ENCODE data around the gene HMG20A.

HMG20A gene

GRCh38 chr15:77526595-77527163 lies 106.0 kb downstream of the HMG20A start:
- DNase-seq: no peak

- DNase-seq: no peak
These were observed 106.6 kb downstream of the HMG20A start for GRCh38 chr15:77527164-77527778.

DNA sequence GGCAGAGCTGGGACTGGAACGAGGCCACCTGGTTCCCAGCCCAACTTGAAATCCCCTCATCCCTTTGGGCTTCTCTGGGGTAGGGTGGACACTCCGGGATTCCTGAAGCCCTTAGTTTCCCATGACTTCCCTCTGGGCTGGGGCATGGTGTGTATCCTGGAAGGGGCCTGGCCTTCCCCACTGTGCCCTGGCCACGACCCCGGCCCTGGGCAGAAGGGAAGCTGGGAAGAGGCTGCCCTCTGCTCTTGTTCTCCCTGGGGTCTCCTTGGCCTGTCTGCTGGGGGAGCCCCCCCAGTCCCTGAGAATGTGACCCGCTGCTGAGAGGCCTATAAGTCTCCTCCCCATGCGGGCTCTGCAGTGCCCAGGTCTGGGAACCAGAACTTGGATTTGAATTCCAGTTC lies 107.1 kb downstream of the HMG20A start:
- DNase-seq: no peak

- no peak for DNase-seq
These were observed 107.7 kb downstream of the HMG20A start for GRCh38 chr15:77528290-77528967.

GRCh38 chr15:77528968-77529319 lies 108.3 kb downstream of the HMG20A start:
- no peak for DNase-seq

GRCh38 chr15:77529394-77530159 lies 108.9 kb downstream of the HMG20A start:
- no peak for DNase-seq

DNA sequence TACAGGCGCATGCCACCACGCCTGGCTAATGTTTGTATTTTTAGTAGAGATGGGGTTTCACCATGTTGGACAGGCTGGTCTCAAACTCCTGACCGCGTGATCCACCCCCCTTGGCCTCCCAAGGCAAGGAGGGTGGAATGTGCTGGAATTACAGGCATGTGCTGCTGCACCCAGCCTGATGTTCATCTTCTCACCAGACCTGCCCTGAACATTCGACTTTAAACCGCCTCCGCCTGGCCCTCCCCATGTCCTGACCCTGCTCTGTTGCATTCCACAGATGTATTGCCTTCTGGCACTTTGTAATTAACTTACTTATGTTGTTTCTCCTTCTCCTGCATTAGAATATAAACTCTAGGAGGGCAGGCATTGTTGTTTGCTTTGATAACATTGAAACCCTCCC lies 109.9 kb downstream of the HMG20A start:
- DNase-seq: no peak

DNA sequence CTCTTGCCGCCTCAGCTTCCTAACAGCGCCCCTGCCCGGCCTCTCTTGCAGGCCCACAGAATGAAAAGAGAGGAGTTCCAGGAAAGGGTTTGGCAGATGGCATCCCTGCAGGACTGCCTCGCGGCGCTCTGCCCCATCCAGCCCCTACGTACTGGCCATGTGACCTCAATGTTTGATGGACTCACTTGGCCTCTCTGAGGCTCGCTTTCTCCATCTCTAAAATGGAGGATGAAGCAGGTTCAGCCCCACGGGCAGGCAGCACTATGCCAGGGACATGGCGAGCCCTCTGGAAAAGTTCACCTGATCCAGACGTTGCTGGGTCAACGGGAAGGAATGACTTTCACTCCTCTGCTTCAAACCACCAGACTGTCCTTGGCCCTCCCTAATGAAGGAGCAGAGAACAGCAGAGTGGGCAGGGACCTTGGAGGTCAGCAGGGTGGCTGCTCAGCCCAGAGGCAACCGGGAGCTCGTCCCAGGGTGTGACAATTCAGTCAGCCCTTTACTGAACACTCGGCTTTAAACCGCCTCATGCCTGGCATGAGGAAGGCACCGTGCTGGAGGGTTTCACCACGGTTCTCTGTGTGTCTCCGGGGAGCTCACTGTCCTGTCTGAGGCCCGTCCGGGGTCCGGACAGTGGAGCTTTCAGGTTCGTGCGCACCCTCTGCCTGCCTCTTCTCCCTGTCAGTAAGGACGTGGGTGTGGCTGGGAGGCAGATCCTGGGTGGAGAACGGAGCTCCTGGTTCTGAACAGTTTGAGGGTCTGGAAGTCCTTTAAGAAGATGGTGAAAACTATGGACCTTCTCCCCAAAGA lies 110.7 kb downstream of the HMG20A start:
- DNase-seq: no peak

- no peak for DNase-seq
These were observed 111.5 kb downstream of the HMG20A start for GRCh38 chr15:77532067-77532710.

- DNase-seq: no peak
These were observed 112.2 kb downstream of the HMG20A start for GRCh38 chr15:77532846-77533245.

DNA sequence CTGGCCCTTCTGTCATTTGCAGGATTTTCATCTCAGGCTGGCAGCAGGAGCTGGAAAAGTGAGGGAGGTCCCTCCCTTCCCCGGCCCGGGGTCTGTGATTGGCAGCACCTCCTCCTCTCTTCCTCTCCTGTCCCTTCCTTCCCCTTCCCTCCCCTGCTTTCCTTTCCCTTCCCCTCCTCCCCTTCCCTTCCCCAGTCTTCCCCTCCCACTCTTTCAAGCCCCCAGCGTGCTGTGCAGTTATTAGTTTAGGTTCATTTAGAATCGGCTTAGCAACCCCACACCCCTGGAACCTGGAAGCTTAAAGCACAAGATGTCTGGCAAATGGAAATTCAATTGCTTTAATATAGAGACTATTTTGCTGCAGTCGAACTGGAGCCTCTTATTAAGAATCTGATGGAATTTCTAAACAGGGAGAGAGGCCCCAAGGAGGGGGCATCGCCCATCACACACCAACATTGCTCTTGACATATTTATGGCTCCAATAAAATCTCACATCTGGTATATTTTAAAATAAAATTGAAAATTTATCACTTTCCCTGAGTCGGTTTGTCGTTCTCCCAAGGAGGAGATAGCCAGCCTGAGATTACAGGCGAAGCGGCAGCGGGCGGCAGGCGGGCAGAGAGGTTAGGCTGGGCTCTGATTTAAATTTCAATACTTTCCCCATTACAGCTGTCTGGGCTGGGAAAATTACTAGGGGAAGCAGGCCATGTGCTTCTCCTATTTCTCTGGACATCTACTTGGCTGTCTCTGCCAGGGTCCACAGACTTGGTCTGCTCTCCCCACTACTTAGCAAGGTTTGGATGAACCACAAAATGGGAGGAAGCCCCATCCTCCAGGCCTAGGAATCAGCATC lies 113.1 kb downstream of the HMG20A start:
- DNase-seq: no peak
